Hematopoietic multipotent progenitor cell (in vitro differentiated cells): ENCODE measurements around the gene SPDYE6. TPM values are rescaled to one million over a fixed set of nuclear protein-coding genes. Genes with fewer than 3 reads are reported as not detected.
A peak's percentile ranks its signal among the peaks of the same experiment; 100 is the strongest.
"Not testable (repeated sequence)": the region's sequence is repeated elsewhere in the genome, so short reads cannot be mapped to it uniquely, and the experiment has no call there.

Experiments
- DNase-seq, 3 donors: peaks; one replicate each; pipeline ENCODE4 v3.0.0-alpha.2; 2011 to 2015; ENCODE audit warnings: low read depth in 2 of 3, low spot score in 2 of 3
- total RNA-seq: library from RNA; depleted of rRNA; stranded (reverse); fragments of >200 nt; gene quantifications from one replicate; pipeline ENCODE4 v1.2.3, GENCODE V29; 2012

Gene SPDYE6, protein sequence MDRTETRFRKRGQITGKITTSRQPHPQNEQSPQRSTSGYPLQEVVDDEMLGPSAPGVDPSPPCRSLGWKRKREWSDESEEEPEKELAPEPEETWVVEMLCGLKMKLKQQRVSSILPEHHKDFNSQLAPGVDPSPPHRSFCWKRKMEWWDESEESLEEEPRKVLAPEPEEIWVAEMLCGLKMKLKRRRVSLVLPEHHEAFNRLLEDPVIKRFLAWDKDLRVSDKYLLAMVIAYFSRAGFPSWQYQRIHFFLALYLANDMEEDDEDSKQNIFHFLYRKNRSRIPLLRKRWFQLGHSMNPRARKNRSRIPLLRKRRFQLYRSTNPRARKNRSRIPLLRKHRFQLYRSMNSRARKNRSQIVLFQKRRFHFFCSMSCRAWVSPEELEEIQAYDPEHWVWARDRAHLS
- total RNA-seq = not detected

DNA sequence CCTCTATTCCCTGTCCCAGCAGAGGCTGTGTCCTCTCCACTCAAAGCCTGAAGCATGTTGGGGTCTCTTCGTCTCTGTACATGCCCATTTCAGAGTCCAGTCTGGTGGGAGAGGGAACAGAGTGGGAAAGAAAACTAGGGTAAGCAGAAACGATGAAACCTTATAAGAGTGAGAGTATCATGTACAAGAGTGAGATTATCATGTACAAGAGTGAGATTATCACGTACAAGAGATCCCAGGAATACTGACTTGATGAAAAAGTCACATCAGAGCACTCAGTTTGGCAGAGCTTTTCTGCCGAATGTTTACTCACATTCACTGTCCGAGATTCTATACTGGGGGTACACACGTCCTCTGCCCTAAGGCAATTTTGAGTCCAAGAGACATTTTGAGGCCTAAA lies at the start of gene SPDYE6:
Gene SPDYE6, minus strand, starts transcription at position 101 of the 400 bp plus-strand sequence. CDS start 421 bp downstream, outside the sequence.
- not testable (repeated sequence) for DNase-seq

DNA sequence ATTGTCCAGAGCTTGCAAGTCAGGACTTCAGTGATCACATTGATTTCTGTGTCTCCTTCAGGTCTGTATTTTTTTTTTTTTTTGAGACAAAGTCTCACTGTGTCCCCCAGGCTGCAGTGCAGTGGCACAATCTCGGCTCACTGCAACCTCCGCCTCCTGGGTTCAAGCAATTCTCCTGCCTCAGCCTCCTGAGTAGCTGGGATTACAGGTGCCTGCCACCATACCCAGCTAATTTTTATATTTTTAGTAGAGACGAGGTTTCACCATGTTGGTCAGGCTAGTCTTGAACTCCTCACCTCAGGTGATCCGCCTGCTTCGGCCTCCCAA lies 48.6 kb upstream of the SPDYE6 start:
- DNase-seq = not testable (repeated sequence)

DNA sequence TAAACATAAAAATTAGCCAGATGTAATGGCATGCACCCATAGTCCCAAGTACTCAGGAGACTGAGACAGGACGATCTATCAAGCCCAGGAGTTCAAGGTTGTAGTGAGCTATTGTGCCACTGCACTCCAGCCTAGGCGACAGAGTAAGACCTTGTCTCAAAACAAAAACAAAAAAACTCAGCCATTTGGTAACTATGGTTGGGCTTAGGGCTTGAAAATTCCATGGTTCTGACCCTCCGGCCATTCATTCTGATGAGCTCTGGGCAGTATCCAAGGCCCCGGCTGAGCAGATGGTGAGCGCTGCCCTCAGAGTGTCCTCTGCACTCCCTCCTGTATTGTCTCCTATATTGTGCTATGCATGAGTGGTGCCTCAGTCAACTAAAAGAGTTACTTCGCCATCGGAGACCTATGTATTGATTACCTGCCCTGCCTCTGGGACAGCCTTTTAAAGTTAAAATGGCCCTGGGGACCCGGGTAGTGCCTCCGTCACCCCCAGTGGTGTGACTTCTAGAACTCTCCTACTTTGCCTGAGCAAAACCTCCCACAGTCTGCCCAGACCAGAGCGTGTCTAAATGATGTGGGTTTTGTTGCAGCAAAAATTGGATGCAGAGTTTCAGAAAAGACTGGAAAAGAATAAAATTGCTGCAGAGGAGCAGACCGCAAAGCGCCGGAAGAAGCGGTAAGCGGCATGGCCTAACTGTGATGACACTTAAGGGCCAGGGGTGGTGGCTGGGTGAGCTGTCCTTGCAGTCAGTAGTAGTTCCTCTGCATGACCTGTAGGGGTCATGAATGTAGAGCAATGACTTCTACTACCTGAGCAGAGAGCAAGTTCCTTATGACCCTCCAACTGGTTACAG lies 48.0 kb upstream of the SPDYE6 start:
- DNase-seq = peak in 2 of 3 donors; percentile 53 to 77

DNA sequence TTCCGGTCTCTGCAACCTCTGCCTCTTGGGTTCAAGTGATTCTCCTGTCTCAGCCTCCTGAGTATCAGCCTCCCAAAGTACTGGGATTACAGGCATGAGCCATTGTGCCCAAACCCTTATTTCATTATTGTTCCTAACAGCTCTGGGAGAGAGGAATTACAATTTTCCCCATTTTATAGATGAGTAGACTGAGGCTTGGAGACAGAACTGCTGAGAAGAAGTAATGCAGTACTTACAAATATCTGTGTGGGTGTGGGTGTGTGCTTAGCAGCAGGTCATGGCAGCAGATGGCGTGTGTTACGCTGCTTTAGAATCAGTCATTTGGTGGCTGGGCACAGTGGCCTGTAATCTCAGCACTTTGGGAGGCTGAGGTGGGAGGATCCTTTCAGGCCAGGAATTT lies 47.3 kb upstream of the SPDYE6 start:
- DNase-seq = no peak

DNA sequence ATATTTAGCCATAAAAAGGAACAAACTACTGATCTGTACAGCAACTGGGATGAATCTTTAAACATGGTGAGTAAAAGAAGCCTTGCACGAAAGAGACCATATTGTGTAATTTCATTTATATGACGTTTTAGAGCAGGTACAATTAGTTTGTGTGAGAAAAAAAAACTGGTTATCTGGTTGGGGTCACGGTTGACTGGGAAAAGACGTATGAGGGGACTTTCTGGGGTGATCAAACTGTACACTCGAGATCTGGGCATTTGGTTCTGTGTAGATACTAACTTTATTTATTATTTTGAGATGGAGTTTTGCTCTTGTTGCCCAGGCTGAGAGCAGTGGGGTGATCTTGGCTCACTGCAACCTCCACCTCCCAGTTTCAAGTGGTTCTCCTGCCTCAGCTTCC lies 44.1 kb upstream of the SPDYE6 start:
- no peak for DNase-seq

DNA sequence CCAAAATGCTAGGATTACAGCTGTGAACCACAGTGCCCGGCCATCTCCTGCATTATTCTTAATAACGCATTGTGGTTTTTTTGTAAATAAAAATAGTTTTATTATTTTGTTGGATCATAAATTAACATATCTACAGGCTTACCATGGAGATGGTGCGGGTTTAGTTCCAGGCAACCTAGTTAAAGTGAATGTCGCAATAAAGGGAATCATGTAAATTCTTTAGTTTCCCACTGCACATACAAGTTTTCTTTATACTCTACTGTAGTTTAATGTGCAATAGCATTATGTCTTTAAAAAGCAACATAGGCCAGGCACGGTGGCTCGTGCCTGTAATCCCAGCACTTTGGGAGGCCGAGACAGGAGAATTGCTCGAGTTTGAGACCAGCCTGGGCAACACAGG lies 42.3 kb upstream of the SPDYE6 start:
- DNase-seq = no peak

DNA sequence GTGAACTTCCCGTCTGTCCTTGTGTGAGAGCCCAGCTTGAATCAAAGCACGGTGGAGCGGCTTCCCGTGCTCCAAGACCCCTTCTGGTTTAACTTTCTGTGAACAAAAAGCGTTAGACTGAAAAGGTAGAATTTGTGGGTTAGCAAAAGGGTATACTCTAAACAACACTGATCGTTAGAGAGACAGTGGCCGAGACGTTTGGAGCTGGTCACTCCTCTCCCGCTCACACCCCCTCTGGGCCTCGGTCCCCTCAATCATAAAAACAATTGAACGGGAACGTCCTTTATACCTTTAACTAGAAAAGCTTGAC lies 40.4 kb upstream of the SPDYE6 start:
- DNase-seq = no peak

DNA sequence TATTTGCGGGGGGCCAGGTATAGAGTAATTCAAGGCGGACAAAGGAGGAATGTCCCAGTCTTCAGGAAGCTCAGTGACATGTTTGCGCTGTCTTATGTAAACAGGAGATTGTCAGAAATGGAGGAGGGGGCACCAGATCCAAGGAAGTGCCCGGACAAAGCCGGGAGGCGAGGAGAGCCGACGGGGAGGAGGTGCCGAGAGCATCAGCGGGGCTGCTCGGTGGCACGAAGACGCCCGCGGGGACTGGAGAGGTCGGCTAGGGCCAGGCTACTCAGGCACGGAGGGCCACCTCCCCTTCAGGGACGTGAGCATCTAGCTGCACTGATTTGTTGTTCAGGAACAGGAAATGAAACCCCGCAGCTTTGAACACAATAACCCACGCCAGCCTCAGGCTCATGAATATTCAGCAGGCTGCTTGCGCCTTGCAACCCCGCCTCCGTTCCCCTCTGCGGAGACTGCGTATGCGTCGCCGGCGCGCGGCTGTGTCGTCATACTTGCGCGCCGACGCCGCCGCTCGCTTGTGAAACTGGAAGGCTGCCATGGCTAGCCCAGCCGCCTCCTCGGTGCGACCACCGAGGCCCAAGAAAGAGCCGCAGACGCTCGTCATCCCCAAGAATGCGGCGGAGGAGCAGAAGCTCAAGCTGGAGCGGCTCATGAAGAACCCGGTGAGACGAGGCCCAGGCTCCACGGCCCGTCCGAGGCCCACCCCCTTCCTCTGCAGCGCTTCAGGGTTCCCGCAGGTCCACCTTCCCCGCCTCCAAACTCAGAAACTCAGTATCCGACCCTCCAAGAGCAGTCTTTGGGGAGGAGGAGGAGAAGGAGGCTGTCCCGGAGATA lies 39.8 kb upstream of the SPDYE6 start, which contains the start of gene PRKRIP1:
Gene PRKRIP1, plus strand, starts transcription at position 491 of the 837 bp plus-strand sequence. Its CDS starts 49 bp downstream, at position 540.
- peak; percentile 77 to 84 (median 83) for DNase-seq

DNA sequence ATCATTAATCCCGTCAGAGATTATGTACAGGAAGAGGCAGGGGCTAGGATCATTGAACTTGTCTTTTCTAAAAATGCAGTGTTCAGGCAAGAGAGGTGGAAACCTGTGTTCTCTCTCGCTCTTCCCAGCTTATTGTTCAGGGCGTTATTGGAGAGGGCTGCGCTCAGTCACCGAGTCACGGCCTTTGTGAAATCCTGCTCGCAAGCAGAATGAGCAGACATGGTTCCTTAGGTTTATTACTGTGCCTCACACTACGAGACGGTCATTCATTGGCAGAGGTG lies 39.3 kb upstream of the SPDYE6 start:
- no peak for DNase-seq

DNA sequence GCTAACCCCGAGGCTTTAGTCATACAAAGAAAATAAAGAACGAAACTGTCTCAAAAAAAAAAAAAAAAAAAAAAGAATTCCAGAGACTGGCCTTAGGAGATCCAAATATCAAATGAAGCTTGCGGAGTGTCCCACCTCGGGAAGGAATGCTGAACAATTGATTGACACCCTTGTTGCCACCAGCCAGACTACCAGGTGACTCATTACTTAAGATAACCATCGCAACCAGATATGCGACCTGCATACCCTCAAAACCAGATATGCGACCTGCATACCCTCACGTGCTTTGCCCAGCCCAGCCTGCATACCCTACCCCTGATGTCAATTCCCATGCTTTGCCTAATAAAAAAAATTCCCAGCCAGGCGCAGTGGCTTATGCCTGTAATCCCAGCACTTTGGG lies 37.2 kb upstream of the SPDYE6 start:
- no peak for DNase-seq

DNA sequence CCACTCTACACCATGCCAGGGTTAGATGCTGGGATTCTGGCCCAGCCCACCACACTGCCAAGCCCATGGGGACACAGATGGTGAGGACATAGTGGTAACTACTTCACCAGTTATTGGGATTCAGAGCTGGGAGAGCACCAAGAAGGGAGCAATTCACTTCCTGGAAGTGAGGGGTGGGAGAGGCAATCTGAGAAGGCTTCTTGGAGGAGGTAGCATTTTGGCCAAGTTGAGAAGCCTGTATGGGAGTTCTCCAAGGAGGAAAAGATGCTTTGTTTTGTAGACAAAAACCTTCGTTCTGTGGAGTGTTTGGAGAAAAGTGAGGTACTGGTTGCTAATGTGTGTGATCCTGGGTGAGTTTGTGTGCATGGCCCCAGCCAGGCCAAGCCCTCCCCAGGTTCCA lies 36.1 kb upstream of the SPDYE6 start:
- no peak for DNase-seq

DNA sequence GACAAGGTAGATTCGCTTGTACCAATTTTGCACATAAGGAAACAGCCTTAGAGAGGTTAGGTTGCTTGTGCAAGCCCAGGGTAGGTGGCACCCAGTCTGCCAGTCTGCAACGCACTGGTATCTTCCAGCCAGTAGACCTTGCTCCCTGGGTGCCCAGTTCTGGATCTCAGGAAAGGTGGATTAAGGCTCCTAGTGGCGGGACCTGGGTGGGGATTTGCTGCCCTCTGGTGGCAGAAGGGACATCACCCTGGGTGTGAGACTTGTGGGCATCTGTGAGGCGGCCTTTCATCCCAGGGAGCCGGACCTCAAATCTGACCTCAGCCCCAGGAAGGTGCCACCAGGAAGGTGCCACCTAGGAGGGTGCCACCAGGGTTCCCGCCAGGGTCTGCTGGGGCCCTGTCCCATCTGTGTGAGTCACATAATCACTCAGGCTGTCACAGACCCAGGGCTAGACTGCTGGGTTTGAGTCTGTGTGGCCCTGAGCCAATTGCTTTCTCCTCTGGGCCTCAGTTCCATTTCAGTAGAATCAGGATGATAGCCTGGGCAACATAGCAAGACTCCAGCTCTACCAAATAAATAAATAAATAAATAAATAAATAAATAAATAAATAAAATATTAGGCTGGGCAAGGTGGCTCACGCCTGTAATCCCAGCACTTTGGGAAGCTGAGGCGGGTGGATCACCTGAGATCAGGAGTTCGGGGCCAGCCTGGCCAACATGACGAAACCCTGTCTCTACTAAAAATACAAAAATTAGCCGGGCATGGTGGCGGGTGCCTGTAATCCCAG lies 34.6 kb upstream of the SPDYE6 start:
- DNase-seq = peak; percentile 40 to 72 (median 58)

DNA sequence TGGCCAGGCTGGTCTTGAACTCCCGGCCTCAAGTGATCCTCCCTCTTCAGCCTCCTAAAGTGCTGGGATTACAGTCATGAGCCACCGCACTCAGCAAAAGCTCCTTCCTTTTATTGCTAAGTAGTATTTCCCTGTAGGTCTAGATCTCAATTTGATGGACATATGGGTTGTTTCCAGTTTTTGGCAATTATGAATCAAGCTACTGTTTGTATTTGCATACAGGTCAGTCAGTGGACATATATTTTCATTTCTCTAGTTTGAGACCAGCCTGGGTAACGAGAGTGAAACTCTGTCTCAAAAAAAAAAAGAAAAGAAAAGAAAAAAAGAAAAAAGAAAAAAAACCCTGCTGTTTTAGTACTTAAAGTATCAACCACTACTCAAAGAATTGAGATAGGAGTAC lies 33.6 kb upstream of the SPDYE6 start:
- no peak for DNase-seq

DNA sequence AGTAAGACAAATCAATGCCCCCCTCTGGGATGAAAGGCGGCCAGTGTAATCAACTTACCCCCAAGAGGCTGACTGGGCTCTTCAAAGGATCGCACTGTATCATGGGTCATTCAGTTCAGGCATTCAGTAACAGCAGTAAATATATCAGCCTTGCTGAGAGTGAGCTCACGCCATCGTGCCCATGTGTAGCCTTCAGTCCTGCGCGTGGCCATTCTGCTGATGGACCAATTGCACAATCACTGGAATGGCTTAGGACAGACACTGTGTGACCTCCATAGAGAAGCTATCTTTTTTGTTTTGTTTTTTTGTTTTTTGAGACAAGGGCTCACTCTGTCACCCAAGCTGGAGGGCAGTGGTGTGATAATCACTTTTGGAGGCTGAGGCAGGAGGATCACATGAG lies 30.8 kb upstream of the SPDYE6 start:
- DNase-seq = no peak

DNA sequence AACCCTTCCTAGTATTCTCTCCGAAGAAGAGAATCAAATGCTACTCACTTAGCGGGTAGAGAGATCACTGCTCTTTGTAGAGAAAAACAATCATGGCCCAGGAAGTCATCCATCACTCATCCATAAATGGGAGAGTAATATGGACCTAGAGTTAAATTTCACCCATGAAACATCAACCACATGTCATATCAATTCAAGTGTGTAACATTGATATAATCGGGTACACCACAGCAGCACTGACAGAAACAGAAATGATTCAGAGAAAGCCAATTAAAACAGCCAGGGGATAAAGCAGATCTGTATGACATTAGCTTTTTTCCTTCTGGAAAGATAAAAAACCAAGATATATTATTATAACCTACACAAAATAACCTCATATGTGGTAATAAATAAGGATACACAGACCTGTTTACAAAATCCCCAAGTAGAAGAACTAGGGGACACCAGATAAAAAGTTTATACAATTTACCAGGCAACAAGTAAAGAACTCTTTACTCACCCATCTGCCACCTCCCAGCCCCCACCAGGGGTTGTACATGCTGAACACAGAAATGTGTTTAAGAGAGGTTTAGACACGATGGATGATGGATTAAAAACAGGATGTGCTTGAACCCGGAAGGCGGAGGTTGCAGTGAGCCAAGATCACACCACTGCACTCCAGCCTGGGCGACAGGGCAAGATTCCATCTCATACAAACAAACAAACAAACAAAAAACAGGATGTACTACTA lies 25.6 kb upstream of the SPDYE6 start:
- DNase-seq = not testable (repeated sequence)

DNA sequence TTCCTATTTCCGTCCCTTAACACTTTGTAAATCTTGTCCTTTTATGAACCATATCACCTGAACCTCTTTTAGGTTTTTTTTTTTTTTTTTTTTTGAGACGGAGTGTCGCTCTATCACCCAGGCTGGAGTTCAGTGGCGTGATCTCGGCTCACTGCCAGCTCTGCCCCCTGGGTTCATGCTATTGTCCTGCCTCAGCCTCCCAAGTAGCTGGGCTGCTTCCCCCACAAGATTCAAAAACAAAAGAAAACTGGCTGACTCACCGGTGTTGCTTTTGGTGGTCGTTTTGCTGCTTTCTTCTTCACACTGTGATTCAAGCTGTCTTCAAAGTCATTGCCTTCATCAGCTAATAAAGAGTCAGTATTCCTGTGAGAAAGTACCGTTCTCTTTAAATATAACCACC lies 24.6 kb upstream of the SPDYE6 start:
- DNase-seq = not testable (repeated sequence)

DNA sequence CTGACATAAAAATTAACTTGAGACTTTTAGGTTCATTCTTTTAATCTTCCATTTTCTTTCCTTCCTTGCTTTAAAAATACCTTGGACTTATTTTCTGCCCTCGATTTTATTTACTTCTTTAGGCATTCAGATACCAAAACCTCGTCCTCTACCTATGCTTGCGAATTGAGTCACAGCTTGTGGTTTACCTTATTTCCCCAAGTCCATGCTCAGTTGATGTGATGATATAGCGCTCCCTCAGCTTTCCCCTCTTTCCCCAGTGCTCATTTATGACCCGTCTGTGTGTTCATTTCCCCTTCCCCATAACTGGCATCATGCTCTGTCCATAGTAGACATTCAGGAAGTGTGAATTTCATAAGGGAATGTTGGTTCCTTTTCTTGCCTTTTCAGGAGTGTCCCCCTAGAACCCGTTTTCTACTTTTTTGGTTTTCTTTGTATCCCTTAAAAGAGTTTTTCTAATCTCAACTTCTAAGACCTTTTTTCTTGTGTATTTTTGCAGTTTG lies 20.8 kb upstream of the SPDYE6 start:
- DNase-seq = no peak

DNA sequence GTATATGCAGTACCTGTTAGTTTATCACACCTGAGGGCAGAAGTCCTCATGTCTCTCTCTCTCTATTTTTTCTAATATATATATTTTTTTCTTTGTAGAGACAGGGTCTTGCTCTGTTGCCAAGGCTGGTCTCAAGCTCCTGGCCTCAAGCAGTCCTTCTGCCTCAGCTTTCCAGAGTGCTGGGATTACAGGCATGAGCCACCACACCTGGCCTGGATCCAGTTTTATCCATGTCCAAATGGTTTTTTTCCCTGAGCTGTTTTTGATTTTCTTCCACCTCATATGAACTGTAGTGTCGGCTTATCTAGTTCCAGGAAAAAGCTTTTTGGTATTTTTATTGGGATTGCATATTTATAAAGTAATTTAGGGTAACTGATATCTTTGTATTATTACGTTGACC lies 16.6 kb upstream of the SPDYE6 start:
- DNase-seq = not testable (repeated sequence)

DNA sequence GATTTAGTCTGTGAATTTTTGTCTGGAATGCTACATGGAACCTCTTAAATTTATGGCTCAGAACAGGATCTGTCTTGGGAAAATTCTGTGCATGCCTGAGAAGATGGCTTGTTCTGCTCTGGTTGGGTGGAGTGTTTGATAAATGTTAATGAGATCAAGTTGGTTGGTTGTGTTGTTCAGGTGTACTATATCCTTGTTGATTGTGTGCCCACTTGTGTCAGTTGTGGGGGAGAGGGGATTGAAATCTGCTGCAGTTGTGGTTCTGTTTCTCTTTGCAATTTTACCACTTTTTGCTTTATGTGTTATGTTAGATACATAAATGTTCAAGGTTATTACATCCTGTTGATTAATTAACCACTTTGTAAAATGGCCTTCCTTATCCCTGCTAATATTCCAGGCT lies 13.8 kb upstream of the SPDYE6 start:
- DNase-seq = not testable (repeated sequence)

DNA sequence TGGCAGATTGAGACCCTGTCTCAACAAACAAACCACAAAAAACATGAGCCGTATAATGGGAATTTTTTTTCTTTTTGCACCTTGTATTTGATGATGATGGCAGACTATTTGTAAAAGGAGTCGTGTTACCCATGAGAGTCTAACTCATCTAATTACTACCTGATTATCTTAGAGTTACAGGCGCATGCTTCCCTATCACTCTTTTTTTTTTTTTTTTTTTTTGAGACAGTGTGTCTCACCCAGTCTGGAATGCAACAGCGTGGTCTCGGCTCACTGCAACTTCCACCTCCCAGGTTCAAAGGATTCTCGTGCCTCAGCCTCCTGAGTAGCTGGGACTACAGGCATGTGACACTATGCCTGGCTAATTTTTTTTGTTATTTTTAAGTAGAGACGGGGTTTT lies 9.1 kb upstream of the SPDYE6 start:
- not testable (repeated sequence) for DNase-seq
